HG02981 (cell line): ENCODE measurements around the gene FDCSP.
A peak's percentile ranks its signal among the peaks of the same experiment; 100 is the strongest.
"Not testable (repeated sequence)": the region's sequence is repeated elsewhere in the genome, so short reads cannot be mapped to it uniquely, and the experiment has no call there.

ENCODE experiments used
- ATAC-seq: cut with Tn5 transposase; IDR thresholded peaks from one replicate; pipeline ENCODE4 v1.9.1; 2021; ENCODE audit warnings: mild to moderate bottlenecking, moderate library complexity; ENCODE audit not compliant: unreplicated experiment

The FDCSP gene

DNA sequence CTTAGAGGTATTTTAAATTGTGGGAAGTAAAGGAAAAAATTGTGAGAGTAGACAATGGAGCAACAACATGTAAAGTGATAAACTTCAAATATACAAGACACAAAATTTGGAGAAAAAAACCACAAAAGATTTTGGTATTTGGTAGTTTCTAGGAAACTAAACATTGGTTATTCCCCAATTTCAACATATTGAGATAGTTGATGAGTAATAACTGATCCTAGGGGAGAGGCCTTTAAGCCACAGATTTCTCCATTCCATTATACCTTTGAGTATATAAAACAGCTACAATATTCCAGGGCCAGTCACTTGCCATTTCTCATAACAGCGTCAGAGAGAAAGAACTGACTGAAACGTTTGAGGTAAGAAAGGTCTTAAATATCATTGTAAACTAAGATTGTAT is at the start of gene FDCSP:
Gene FDCSP (plus strand): TSS at position 301 of the 400 bp plus-strand sequence. CDS start 5,071 bp downstream, outside the sequence.
- no peak for ATAC-seq

GRCh38 chr4:70177090-70177489 is 48.8 kb upstream of the FDCSP start:
- ATAC-seq = no peak

- no peak for ATAC-seq
Measured at GRCh38 chr4:70178075-70178660, 47.8 kb upstream of the FDCSP start.

GRCh38 chr4:70179811-70180210 is 46.1 kb upstream of the FDCSP start:
- ATAC-seq = no peak

DNA sequence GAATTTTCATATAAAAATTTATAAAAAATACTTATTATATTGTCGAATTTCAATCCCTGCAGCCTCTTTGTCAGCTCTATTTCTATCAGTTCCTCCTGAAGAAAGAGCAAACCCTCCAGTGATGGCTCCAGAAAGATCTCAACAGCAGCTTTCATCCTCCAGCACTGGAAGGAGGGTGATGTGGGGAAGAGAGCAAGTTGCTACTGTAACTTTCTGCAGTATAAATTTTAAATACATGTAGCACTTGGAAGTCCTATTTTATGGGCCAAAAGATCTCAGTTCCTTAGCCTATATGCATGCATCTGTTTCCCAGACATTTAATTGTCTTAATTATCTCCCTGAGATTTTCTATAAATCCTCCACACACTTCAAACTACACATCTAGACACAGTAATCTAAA is 44.1 kb upstream of the FDCSP start:
- ATAC-seq = no peak

- ATAC-seq = no peak
Measured at GRCh38 chr4:70182517-70183167, 43.3 kb upstream of the FDCSP start.

- ATAC-seq = peak; percentile 86
Measured at GRCh38 chr4:70183168-70183939, 42.6 kb upstream of the FDCSP start.

DNA sequence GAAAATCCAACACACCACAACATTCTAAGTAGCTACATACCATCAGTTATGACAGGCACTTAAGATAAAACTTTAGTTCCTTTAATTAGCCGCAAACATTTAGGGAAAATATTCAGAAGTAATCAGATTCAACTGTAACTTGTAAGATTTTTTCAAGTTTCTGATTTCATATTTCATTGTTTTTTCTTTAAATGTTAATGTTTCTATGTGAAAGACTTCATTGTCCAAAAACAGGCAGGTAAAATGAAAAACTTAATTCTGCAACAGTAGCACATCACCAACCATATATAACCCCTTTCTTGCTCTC is 42.0 kb upstream of the FDCSP start:
- no peak for ATAC-seq

DNA sequence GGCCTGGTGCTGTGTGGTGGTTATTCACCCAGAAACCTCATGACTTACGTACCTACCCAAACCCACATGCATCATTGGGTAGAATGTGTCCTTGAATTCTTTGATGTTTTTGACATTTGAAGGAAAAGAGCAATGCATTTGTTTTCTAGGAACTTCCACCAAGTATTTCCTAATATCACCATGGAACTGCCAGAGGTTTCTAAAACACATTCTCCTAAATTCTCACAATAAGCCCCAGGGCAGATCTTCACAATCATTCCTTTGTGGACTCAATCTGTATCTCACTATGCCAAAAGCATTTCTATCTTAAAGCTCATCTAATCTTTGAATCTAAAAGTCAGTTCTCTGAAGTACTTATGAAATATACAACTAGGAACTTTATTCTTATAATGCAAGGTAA is 38.7 kb upstream of the FDCSP start:
- no peak for ATAC-seq

DNA sequence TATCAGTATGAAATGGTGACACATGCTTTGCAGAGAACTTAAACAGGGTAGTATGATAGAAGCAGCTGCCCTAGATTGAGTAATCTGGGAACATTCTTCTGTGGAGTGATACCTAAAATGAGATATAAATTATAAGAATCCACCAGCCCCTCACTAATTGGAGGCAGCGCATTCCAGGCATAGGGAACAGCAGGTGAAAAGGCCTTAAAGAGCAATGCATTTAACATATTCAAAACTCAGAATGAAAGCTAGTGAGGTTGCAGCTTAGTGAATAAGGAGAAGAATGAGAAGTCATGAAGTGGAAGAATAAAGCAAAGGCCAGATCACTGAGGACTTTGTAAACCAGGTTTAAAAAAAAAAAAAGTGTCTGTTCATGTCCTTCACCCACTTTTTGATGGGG is 35.3 kb upstream of the FDCSP start:
- ATAC-seq = no peak

- no peak for ATAC-seq
Measured at GRCh38 chr4:70191647-70192046, 34.3 kb upstream of the FDCSP start.

GRCh38 chr4:70192895-70193294 is 33.0 kb upstream of the FDCSP start:
- ATAC-seq = no peak

DNA sequence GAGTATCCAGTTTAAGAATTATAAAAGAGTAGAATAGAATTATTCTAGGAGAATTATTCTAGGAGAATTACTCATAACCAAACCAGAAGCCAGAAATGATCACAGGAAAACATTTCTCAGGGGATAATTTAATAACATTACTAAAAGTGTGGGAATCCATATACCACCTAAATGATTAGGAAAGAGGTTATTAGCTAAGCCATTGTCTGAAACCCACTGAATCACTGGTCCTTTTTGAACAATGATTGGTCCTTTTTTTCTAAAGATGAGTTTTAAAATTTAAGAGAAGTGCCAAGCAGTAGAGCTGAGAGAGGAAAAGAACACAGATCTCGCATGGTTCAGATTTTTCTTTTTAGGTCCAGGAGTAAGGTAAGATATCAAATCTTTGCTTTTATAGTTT is 30.5 kb upstream of the FDCSP start, which contains the start of gene ODAM:
Gene ODAM (plus strand): TSS at position 301 of the 400 bp plus-strand sequence. CDS start 819 bp downstream, outside the sequence.
- ATAC-seq = no peak

GRCh38 chr4:70196857-70197256 is 29.1 kb upstream of the FDCSP start:
- no peak for ATAC-seq

DNA sequence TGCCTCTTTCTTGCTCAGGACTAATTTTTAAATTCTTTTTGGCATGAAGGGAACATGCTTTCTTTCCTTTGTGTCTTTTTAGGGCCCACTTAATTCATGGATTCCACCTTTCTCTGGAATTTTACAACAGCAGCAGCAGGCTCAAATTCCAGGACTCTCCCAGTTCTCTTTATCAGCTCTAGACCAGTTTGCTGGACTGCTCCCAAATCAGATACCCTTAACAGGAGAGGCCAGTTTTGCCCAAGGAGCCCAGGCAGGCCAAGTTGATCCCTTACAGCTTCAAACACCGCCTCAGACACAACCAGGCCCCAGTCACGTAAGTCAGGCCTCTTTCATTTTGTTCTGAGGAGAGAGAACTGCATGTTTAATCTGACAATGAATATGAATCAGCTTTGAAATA is 28.1 kb upstream of the FDCSP start:
- ATAC-seq = no peak

GRCh38 chr4:70203601-70204000 is 22.3 kb upstream of the FDCSP start:
- ATAC-seq = no peak

GRCh38 chr4:70212752-70213151 is 13.2 kb upstream of the FDCSP start:
- ATAC-seq = not testable (repeated sequence)

DNA sequence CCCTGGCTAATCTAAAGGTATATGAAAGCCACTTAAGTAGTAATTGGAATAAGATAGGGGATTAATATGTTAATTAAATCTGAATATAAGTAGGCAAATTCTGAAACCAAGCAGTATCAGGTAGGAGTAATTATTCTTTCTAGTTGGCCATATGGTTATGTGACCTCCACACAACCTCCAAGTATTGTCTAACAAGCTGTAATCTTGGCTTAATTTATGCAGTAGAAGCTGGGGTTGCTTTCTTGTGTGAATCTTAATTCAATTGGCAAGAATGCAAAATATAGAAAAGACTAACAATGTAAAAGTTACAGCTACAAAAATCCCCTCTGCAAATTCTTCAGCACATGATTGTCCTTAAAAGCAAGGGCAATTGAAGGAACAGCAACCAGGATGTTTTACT is 9.8 kb upstream of the FDCSP start:
- not testable (repeated sequence) for ATAC-seq

- not testable (repeated sequence) for ATAC-seq
Measured at GRCh38 chr4:70216550-70216949, 9.4 kb upstream of the FDCSP start.

DNA sequence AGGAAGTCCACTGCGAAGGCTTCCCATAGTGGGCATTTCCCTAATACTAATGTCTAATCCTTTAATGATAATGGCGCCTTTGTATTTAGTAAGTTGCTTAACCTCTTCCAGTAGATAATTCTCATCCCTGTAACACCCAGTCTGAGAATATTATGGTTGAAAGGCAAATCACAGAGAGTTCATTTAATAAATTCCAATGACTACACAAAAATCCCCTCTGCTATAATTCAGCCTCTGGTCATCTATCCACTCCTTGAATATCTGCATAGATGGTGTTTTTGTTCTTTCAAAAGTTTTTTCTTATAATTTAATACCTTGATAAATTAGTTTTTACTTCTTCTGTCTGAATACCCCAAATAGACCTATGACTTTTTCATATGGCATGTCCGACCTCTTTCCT is 4.5 kb upstream of the FDCSP start:
- not testable (repeated sequence) for ATAC-seq

GRCh38 chr4:70221818-70222217 is 4.1 kb upstream of the FDCSP start:
- not testable (repeated sequence) for ATAC-seq

- no peak for ATAC-seq
Measured at GRCh38 chr4:70236125-70236524, 10.2 kb downstream of the FDCSP start.
